Breast epithelium (tissue), 3 donors: ENCODE data around the gene FAM222A.

Source experiments
- POLR2A ChIP-seq: fragments of 450-650 bp; IDR thresholded peaks from one replicate; pipeline ENCODE4 v1.6.1; 2016; ENCODE audit warnings: antibody characterized with exemption, mild to moderate bottlenecking, moderate library complexity
- POLR2AphosphoS5 ChIP-seq, 3 donors: sonication (generic); formaldehyde crosslinking; IDR thresholded peaks; one replicate each; pipeline ENCODE4 v1.6.1; 2017; ENCODE audit warnings: antibody characterized with exemption in 3 of 3
- TF ChIP-seq, protein P1 (sequence below), 3 donors: fragments of 450-650 bp; IDR thresholded peaks; one replicate each; pipeline ENCODE4 v1.5.1; 2016 to 2017; ENCODE audit warnings: antibody characterized with exemption in 3 of 3, mild to moderate bottlenecking in 3 of 3, moderate library complexity in 3 of 3

- TF ChIP-seq, protein P1, sequence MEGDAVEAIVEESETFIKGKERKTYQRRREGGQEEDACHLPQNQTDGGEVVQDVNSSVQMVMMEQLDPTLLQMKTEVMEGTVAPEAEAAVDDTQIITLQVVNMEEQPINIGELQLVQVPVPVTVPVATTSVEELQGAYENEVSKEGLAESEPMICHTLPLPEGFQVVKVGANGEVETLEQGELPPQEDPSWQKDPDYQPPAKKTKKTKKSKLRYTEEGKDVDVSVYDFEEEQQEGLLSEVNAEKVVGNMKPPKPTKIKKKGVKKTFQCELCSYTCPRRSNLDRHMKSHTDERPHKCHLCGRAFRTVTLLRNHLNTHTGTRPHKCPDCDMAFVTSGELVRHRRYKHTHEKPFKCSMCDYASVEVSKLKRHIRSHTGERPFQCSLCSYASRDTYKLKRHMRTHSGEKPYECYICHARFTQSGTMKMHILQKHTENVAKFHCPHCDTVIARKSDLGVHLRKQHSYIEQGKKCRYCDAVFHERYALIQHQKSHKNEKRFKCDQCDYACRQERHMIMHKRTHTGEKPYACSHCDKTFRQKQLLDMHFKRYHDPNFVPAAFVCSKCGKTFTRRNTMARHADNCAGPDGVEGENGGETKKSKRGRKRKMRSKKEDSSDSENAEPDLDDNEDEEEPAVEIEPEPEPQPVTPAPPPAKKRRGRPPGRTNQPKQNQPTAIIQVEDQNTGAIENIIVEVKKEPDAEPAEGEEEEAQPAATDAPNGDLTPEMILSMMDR (IDR thresholded peaks at IDR 0.05): no peak
- TF ChIP-seq POLR2A (no peak), POLR2AphosphoS5 (IDR thresholded peaks at IDR 0.05) (no peak)
These were observed 12.5 kb downstream of the FAM222A start for GRCh38 chr12:109726106-109726497.
